ENCODE data around the gene FTH1.

DNA sequence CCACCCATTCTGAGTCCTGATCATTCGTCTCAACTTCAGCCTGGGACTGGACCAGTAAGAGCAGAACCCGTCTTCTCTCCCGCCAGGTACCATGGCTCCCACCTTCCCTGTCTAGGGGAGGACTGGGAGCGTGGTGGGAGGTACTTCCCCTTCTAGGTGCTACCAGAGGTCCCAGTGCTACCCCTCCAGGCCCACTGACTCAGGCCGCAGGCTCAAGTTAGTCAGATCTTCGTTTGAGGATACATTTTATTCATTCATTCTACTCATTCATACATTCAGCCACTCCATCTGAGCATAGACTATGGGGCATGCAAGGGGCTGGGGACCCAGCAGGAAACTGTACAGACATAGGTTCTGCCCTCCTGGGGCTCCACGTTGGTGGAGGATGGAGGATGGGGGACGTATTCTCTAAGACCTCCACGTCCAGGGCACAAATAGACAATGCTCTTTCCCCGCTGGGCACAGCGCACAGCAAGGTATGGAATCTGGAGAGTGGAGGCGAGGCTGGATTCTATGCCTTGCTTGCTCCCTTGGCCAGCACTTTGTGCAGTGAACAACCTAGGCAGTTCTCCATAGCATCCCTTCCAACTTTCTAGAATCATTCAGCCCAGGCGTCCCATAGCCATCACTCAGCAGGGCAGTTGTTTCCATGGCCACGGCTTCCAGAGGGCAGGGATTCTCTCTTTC is 49.0 kb downstream of the FTH1 start:
- TF ChIP-seq FOS (IDR thresholded peaks at IDR 0.05; ENCODE audit: low read depth, low read length) (no peak), RFX5 (IDR thresholded peaks at IDR 0.05; ENCODE audit: low read depth, low read length) (no peak), BHLHE40 (IDR thresholded peaks at IDR 0.05; ENCODE audit: low read depth, low read length) (no peak)
- TF ChIP-seq, protein P1, sequence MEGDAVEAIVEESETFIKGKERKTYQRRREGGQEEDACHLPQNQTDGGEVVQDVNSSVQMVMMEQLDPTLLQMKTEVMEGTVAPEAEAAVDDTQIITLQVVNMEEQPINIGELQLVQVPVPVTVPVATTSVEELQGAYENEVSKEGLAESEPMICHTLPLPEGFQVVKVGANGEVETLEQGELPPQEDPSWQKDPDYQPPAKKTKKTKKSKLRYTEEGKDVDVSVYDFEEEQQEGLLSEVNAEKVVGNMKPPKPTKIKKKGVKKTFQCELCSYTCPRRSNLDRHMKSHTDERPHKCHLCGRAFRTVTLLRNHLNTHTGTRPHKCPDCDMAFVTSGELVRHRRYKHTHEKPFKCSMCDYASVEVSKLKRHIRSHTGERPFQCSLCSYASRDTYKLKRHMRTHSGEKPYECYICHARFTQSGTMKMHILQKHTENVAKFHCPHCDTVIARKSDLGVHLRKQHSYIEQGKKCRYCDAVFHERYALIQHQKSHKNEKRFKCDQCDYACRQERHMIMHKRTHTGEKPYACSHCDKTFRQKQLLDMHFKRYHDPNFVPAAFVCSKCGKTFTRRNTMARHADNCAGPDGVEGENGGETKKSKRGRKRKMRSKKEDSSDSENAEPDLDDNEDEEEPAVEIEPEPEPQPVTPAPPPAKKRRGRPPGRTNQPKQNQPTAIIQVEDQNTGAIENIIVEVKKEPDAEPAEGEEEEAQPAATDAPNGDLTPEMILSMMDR (conservative IDR thresholded peaks at IDR 0.05; ENCODE audit: low read depth, low read length): no peak
- TF ChIP-seq, protein P2, sequence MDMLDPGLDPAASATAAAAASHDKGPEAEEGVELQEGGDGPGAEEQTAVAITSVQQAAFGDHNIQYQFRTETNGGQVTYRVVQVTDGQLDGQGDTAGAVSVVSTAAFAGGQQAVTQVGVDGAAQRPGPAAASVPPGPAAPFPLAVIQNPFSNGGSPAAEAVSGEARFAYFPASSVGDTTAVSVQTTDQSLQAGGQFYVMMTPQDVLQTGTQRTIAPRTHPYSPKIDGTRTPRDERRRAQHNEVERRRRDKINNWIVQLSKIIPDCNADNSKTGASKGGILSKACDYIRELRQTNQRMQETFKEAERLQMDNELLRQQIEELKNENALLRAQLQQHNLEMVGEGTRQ (IDR thresholded peaks at IDR 0.05; ENCODE audit: low read depth, low read length): no peak

Measured in IMR-90 (cell line).